ENCODE results near the gene SUFU.

DNA sequence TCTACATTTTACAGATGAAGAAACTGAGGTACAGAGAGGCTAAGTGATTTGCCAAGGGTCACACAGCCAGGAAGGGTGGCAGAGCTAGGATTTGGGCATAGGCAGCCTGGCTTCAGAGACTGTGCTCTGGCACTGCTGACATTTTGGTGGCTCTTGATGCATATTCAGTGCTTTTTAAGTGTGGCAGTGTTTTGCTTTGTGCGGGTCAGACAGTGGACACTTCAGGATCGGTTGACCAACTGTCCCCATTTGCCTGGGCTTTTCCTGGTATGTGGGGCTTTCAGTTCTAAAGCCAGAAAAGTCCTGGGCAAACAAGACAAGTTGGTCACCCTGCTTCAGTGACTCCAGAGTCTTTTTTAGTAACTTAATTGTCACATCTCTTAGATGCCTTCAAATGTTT, 35.0 kb downstream of the SUFU start:
- TF ChIP-seq, protein P1, sequence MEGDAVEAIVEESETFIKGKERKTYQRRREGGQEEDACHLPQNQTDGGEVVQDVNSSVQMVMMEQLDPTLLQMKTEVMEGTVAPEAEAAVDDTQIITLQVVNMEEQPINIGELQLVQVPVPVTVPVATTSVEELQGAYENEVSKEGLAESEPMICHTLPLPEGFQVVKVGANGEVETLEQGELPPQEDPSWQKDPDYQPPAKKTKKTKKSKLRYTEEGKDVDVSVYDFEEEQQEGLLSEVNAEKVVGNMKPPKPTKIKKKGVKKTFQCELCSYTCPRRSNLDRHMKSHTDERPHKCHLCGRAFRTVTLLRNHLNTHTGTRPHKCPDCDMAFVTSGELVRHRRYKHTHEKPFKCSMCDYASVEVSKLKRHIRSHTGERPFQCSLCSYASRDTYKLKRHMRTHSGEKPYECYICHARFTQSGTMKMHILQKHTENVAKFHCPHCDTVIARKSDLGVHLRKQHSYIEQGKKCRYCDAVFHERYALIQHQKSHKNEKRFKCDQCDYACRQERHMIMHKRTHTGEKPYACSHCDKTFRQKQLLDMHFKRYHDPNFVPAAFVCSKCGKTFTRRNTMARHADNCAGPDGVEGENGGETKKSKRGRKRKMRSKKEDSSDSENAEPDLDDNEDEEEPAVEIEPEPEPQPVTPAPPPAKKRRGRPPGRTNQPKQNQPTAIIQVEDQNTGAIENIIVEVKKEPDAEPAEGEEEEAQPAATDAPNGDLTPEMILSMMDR (IDR thresholded peaks at IDR 0.05): no peak
- no peak for TF ChIP-seq POLR2A (IDR thresholded peaks at IDR 0.05)

All from esophagus squamous epithelium (tissue), 4 donors.